Middle frontal gyrus (tissue), 1 donor: ENCODE results near the gene ARHGEF17.

Experiments
- DNase-seq: peaks from one replicate; pipeline ENCODE4 v3.0.0-alpha.2; 2015; ENCODE audit warnings: low spot score; ENCODE audit errors: extremely low spot score

The ARHGEF17 gene

DNA sequence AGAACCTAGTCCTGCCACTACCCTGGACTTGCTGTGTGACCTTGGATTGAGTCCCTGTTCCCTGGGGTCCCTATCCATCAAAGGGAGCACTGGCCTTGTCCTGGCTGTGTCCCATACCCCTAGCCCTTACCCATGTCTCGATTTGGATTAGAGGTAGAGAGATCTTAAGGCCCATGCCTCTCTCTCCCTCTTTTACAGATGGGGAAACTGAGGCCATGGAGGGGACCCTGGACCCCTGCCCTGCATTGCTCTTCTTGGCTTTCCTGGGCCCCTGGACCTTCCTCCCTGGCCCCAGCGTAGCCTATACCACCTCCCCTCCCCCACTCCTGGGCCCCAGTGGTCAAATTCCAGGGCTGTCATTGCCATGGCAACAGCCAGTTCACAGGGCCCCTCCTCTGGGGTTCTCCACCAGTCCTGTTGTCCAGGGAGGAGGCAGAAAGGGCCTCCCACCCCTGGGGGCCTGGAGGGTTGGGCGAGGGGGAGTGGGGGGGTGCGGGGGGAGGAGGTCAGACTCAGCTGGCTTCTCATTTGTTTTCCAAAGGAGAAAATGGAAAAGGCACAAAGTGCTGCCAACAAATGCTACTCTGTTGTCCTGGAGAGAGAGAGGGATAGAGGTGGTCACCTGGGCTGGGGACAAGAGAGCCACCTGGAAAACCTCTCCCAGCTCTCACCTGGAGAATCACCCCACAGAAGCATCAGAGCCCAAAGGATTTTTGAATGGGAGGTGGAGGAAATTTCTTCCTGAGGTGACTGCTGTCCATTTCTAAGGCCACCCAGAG is 23.3 kb downstream of the ARHGEF17 start:
- no peak for DNase-seq

GRCh38 chr11:73333173-73333572 is 25.1 kb downstream of the ARHGEF17 start:
- no peak for DNase-seq

DNA sequence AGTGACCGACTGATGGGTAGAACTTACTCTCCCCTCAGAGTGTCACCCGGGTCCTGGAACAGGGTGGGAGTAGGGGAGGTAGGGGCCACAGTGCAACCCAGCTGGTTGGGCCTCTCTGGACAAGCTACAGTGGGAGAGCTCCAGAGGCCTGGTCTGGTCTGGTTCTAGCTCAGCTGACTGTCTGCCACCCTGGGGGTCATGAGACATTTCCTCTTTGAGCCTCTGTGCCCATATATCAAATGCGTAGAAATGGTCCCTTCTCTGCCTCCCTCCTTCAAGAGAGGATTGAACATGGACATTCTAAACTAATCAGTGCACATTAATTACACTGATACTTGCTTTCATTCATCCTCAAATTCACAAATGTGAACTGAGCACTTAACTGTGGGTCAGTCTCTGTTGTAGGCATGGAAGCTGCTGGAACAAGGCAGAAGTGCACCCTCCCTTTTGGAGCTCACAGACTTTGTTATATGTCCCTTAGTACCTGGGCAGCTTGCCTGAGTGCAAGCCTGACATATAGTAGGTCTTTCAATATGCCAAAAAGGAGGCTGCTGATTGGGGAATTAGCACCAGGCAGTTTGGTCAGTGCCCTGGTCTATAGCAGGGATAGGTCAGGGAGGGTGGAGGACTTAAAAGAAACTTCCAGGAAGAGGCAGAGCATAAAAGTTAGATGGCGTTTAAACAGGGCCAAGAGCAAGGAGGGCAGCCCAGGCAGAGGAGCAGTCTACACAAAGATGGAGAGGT is 25.7 kb downstream of the ARHGEF17 start:
- no peak for DNase-seq

GRCh38 chr11:73334384-73335203 is 26.5 kb downstream of the ARHGEF17 start:
- no peak for DNase-seq

- peak; percentile 82 for DNase-seq
These were observed 27.3 kb downstream of the ARHGEF17 start for GRCh38 chr11:73335204-73335923.

GRCh38 chr11:73337846-73338245 is 29.8 kb downstream of the ARHGEF17 start:
- DNase-seq: no peak

- no peak for DNase-seq
These were observed 30.2 kb downstream of the ARHGEF17 start for GRCh38 chr11:73338279-73338678.

GRCh38 chr11:73340164-73340563 is 32.1 kb downstream of the ARHGEF17 start:
- no peak for DNase-seq

DNA sequence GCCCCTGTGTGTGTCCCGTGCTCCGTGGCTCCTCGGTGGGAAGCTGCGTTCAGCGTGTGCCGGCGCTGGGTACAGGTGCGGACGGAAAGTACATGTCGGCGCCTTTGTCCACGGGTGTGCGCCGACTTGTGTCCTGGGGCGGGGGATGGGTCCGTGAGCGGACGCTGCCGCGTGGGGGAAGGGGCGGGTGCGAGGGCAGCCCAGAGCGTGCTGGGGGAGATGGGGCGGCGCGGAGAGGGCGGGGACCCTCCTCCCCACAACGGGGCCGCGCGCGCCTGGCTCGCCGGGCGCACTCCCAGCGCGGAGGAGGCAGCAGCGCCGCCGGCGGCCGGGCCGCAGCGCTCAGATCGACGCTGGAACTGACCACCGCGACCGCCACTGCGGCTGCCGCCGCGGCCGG is 34.6 kb downstream of the ARHGEF17 start:
- no peak for DNase-seq

GRCh38 chr11:73343076-73343873 is 35.2 kb downstream of the ARHGEF17 start:
- no peak for DNase-seq

DNA sequence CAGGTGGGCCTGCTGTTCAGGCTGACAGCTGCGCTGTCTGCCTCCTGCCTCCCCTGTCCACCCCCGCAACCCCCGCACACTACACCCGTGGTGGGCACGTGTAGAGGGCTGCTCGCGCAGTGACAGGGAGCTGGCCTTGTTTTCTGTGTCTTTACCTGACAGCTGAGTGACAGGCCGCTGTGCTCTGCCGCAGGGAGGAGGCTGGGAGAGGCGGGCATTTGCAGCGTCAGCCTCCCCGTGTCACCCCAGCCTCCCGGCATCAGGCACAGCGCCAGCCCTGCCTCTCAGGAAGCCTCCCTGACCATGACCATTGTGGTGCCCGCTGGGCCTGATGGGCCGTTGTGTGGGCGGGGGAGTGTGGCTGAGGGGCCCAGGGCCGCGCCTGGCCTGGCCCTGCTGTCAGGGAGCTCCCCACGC is 36.1 kb downstream of the ARHGEF17 start:
- no peak for DNase-seq

DNA sequence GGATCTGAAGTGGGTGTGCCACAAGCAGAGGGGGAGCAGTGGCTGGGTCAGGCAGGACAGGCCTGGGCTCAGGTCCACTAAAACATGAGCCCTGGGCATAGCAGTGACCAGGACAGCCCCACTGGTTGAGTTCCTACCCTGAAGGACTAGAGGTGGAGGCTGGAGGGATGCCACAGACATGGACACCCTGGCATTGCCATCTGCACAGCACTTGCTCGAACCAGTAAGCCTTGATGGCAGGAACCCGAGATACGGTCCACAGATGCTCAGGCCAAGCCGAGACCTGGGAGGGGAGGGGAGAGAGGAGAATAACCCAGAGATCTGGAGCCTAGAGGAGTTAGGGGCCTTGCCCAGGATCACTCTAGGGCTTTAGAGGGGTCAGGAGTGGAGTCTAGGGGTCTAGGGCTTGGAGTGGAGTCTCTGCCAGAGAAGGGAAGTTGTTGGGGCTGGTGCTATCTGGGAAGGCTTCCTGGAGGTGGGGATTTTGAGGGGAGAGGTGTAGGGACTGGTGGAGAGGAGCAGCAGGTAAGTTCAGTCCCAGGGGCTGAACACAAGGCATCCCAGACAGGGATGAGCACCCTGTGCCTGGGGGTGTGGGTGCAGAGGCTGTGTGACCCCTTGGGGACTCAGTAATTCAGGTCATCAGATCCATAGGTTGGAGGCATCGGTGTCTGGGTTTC is 37.5 kb downstream of the ARHGEF17 start:
- DNase-seq: no peak

- DNase-seq: no peak
These were observed 38.3 kb downstream of the ARHGEF17 start for GRCh38 chr11:73346186-73346935.

DNA sequence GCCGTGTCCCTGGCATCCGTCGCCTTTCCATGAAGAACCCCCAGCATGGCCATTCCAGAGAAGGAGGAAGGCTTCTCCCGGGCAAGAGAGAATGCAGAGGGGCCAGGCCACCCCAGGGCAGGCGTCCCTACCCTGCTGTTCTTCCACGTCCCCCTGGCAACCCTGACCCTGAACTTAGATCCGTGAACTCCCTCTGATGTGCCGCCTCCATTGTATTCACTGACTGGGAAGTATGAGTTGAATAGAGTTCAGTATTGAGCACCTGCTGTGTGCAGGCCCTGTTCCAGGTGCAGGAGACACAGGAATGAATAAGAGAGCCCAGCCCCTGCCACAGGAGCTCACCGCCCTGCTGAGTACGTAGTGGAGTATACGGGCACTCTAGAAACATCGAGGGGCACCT is 39.0 kb downstream of the ARHGEF17 start:
- DNase-seq: no peak

GRCh38 chr11:73348838-73349237 is 40.8 kb downstream of the ARHGEF17 start:
- DNase-seq: no peak

- DNase-seq: no peak
These were observed 41.6 kb downstream of the ARHGEF17 start for GRCh38 chr11:73349633-73350032.

GRCh38 chr11:73350908-73351636 is 43.0 kb downstream of the ARHGEF17 start:
- no peak for DNase-seq

- DNase-seq: no peak
These were observed 45.3 kb downstream of the ARHGEF17 start for GRCh38 chr11:73353422-73353821.
